ENCODE data around the gene SLC25A21. TPM values are rescaled to one million over a fixed set of nuclear protein-coding genes. Genes with fewer than 3 reads are reported as not detected.
A peak's percentile ranks its signal among the peaks of the same experiment; 100 is the strongest.
"Not testable (repeated sequence)": the region's sequence is repeated elsewhere in the genome, so short reads cannot be mapped to it uniquely, and the experiment has no call there.

SLC25A21 gene
- total RNA-seq, 2 donors from 2014 or later, result 1.2 TPM; not detected in 1

- ATAC-seq (ENCODE audit: insufficient number of reproducible peaks, low FRiP score, low read depth) (no peak), DNase-seq (ENCODE audit: low spot score) (no peak)
- Histone ChIP-seq H3K9me3 (no peaks in the 10 kb centered on the region), H3K27ac (peak overlapping the region; percentile 84 to 88), H3K4me1 (ENCODE audit: control insufficient read depth in 1 of 2, low read depth in 2 of 2) (peaks cover 3 to 13% of the 10 kb centered on the region in 2 donors), H3K36me3 (no peaks in the 10 kb centered on the region), H3K4me3 (peak overlapping the region; percentile 76), H3K27me3 (replicated peaks; ENCODE audit: insufficient read depth) (no peaks in the 10 kb centered on the region)
- TF ChIP-seq, protein P1, sequence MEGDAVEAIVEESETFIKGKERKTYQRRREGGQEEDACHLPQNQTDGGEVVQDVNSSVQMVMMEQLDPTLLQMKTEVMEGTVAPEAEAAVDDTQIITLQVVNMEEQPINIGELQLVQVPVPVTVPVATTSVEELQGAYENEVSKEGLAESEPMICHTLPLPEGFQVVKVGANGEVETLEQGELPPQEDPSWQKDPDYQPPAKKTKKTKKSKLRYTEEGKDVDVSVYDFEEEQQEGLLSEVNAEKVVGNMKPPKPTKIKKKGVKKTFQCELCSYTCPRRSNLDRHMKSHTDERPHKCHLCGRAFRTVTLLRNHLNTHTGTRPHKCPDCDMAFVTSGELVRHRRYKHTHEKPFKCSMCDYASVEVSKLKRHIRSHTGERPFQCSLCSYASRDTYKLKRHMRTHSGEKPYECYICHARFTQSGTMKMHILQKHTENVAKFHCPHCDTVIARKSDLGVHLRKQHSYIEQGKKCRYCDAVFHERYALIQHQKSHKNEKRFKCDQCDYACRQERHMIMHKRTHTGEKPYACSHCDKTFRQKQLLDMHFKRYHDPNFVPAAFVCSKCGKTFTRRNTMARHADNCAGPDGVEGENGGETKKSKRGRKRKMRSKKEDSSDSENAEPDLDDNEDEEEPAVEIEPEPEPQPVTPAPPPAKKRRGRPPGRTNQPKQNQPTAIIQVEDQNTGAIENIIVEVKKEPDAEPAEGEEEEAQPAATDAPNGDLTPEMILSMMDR (IDR thresholded peaks at IDR 0.05), result no peak
These were observed 25.8 kb upstream of the SLC25A21 start for GRCh38 chr14:37198273-37198598.

DNA sequence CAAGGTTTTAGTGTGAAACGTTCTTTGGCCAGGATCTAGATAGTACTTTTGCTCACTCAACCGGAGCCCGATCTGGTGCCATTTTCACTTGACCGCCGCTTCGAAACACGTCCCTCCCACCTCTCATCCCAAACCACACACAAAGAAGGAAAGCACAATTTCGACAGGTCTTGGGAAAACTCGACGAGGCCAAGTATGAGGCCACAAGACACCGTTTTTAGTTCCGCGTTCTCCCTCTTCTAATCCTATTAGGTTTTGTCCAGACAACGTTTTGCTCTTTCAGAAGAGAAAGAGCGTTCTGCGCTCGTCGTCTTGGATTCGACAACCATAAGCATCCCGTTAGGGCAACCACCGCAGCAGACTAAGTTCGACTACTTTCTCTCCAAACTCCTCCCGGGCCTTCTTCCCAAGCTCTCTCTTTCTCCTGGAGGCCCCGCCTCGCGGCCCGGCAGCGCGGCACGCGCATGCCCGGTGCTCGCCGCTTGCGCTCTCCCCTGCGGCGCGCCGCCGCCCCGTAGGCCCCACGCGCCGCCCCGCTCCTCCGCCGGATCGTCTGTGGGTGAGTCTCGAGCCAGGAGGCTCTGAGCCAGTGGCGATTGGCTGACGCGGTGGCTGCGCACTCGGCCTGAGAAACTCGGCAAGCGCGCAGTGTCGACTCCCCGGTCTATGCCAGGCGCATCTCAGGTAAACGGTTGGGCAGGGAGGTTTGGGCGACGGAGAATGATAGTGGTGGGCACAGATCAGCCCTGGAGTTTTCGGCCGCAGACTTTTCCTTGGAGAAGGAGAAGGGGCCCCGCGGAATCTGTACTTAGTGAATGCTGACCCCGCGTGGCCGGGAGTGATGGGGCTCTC, 25.2 kb upstream of the SLC25A21 start, which contains the start of gene MIPOL1:
Gene MIPOL1, plus strand, starts transcription at position 517 of the 852 bp plus-strand sequence. CDS start 49,952 bp downstream, outside the sequence.
- Histone ChIP-seq H3K4me1 (ENCODE audit: control insufficient read depth in 1 of 2, low read depth in 2 of 2) (peaks cover 3 to 13% of the 10 kb centered on the region in 2 donors), H3K27me3 (replicated peaks; ENCODE audit: insufficient read depth) (no peaks in the 10 kb centered on the region), H3K4me3 (peak within 1 kb of the TSS; percentile 76), H3K9me3 (no peaks in the 10 kb centered on the region), H3K27ac (peak within 1 kb of the TSS; percentile 84 to 88), H3K36me3 (no peaks in the 10 kb centered on the region)
- peak; percentile 91 for ATAC-seq (ENCODE audit: insufficient number of reproducible peaks, low FRiP score, low read depth)
- TF ChIP-seq, protein P1 (IDR thresholded peaks at IDR 0.05), result peak; percentile 34
- peak; percentile 21 for DNase-seq (ENCODE audit: low spot score)

- Histone ChIP-seq H3K4me3 (peak overlapping the region; percentile 76), H3K36me3 (no peaks in the 10 kb centered on the region), H3K9me3 (no peaks in the 10 kb centered on the region), H3K27ac (peak overlapping the region; percentile 84 to 88), H3K4me1 (ENCODE audit: control insufficient read depth in 1 of 2, low read depth in 2 of 2) (peaks cover 3 to 13% of the 10 kb centered on the region in 2 donors), H3K27me3 (replicated peaks; ENCODE audit: insufficient read depth) (no peaks in the 10 kb centered on the region)
- no peak for ATAC-seq (ENCODE audit: insufficient number of reproducible peaks, low FRiP score, low read depth)
- TF ChIP-seq, protein P1 (IDR thresholded peaks at IDR 0.05), result no peak
- DNase-seq (ENCODE audit: low spot score), result no peak
These were observed 24.4 kb upstream of the SLC25A21 start for GRCh38 chr14:37196604-37197420.

GRCh38 chr14:37195327-37195726, 22.9 kb upstream of the SLC25A21 start:
- Histone ChIP-seq H3K27me3 (replicated peaks; ENCODE audit: insufficient read depth) (no peaks in the 10 kb centered on the region), H3K4me3 (no peak overlapping the region), H3K9me3 (no peaks in the 10 kb centered on the region), H3K4me1 (ENCODE audit: control insufficient read depth in 1 of 2, low read depth in 2 of 2) (peaks cover 3 to 13% of the 10 kb centered on the region in 2 donors), H3K27ac (no peak overlapping the region), H3K36me3 (no peaks in the 10 kb centered on the region)
- ATAC-seq (ENCODE audit: insufficient number of reproducible peaks, low FRiP score, low read depth), result no peak
- no peak for DNase-seq (ENCODE audit: low spot score)
- TF ChIP-seq, protein P1 (IDR thresholded peaks at IDR 0.05), result no peak

DNA sequence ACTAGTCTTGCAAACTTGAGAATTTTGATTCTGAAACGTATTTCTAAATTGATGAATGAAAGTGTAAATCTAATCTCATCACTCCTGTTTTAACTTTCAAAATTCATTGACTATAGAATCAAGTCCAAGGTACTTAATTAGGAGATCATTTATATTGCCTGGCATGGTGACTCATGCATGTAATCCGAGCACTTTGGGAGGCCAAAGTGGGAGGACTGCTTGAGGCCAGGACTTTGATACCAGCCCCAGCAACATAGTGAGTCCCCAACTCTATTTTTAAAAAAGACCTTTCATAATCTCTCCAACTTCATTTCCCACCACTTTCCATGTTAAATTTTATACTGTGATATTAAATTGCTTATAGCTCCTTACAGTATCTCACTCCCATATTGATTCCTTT, 22.3 kb upstream of the SLC25A21 start:
- no peak for DNase-seq (ENCODE audit: low spot score)
- no peak for ATAC-seq (ENCODE audit: insufficient number of reproducible peaks, low FRiP score, low read depth)
- no peak overlapping the region for H3K4me3 ChIP-seq
- H3K27ac ChIP-seq, result no peak overlapping the region
- H3K36me3 ChIP-seq, result no peaks in the 10 kb centered on the region
- TF ChIP-seq, protein P1 (IDR thresholded peaks at IDR 0.05), result no peak
- no peaks in the 10 kb centered on the region for H3K27me3 ChIP-seq (replicated peaks; ENCODE audit: insufficient read depth)
- peaks cover 3 to 13% of the 10 kb centered on the region in 2 donors for H3K4me1 ChIP-seq (ENCODE audit: control insufficient read depth in 1 of 2, low read depth in 2 of 2)
- no peaks in the 10 kb centered on the region for H3K9me3 ChIP-seq

GRCh38 chr14:37189733-37190132, 17.3 kb upstream of the SLC25A21 start:
- ATAC-seq (ENCODE audit: insufficient number of reproducible peaks, low FRiP score, low read depth); H3K9me3 ChIP-seq; DNase-seq (ENCODE audit: low spot score); H3K4me3 ChIP-seq; H3K27me3 ChIP-seq (replicated peaks; ENCODE audit: insufficient read depth); H3K36me3 ChIP-seq; H3K27ac ChIP-seq; H3K4me1 ChIP-seq (ENCODE audit: control insufficient read depth in 1 of 2, low read depth in 2 of 2): not testable (repeated sequence)

GRCh38 chr14:37187840-37188577, 15.6 kb upstream of the SLC25A21 start:
- DNase-seq (ENCODE audit: low spot score); H3K4me3 ChIP-seq; H3K36me3 ChIP-seq; H3K4me1 ChIP-seq (ENCODE audit: control insufficient read depth in 1 of 2, low read depth in 2 of 2); H3K9me3 ChIP-seq; H3K27ac ChIP-seq; H3K27me3 ChIP-seq (replicated peaks; ENCODE audit: insufficient read depth); ATAC-seq (ENCODE audit: insufficient number of reproducible peaks, low FRiP score, low read depth): not testable (repeated sequence)

Measured in thoracic aorta (tissue), 2 donors.